ENCODE results near the gene DRAXIN.

The DRAXIN gene

DNA sequence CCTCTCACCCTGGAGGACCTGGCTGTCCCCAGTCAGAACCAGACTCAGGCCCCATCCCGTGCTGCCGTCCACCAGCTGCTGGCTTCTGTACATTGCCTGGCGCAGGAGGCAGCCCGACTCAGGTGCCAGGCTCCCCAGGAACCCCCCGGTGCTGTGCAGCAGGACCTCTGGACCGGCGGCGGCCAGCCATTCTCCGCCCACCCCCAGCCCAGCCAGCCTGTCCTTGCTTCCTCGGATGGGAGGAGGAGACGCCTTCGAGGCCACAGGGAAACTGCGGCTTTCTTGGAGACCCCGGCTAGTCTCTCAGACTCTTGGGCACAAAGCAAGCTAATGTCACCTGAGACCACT lies 74.9 kb downstream of the DRAXIN start:
- DNase-seq, result no peak

DNA sequence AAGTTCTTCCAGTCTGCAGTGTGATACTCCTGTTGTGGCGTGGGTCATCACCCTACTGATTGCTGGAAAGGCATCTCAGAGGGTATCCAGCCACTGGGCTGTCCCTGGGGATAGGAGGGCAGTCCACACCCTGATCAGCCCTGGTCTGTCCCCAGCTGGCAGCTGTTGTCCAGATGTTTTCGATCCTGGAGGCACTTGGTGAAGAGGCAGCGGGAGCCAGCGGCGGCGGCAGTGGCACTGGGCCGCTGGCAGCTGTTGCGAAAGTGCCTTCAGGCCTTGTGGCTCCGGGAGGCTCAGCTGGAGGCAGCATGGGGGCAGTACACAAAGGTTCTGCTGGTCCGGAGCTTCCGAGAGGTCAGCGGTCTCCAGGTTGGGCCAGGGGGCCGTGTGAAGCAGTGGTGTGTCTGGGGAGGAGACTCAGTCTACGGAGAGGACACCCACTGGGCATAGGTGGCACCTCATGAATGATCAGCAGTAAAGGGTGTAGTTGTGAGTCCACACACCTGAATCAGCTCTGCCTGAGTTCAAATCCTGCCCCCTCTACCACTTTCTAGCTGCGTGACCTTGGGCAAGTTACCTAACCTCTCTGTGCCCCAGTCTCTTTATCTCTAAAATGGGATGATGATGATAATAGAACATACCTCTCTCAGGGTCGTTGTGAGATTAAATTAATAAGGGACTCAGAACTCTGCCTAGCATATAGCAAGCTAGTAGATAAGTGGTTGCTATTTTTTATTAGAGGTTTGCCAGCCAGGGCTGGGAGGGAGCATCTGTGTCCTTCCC lies 76.6 kb downstream of the DRAXIN start:
- DNase-seq, result no peak

DNA sequence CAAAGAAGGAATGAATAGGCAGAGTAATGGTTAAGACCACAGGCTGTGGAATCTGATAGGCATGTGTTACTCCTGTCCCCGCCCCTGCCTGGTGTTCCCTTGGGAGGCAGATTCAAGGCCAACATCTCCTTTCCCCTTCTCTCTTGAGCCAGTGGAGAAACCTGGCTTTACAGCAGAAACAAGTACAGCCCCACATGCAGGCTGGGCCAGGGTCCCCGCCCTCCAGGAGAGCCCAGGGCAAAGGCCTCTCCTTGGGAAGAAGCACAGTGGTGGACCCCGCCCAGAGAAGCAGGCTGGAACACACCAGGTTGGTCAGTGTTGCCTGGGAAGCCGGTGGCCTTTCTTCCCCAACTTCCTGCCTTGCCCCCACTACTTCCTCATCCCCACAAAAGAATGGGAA lies 77.3 kb downstream of the DRAXIN start:
- no peak for DNase-seq

DNA sequence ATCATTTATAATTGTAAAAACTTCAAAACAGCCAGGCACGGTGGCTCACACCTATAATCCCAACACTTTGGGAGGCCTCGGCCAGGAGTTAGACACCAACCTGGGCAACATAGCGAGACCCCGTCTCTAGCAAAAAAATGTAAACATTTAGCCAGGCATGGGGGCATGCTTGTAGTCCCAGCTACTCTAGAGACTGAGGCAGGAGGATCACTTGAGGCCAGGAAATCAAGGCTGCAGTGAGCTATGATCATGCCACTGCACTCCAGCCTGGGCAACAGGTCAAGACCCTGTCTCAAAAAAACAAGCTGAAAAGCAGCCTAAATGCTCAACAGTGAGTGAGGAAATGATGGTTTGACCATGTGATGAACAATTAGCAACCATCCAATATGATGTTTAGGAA lies 77.8 kb downstream of the DRAXIN start:
- no peak for DNase-seq

DNA sequence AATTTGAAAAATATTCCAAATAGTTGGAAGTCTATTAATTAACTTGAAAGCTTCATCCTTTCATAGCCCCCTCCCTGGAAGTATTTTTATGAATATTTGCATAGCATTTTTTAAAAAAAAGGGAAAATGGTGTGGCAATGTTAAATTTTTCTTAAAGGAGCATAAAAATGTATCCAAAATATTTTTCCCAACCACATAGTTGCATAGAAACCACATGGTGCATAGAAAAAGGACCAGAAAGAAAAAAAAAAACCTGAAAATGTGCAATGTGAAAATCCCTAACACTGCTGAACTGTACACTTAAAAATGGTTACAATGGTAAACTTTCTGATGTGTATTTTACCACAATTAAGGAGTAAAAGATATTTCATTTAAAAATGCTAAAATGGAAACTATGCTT lies 78.5 kb downstream of the DRAXIN start:
- no peak for DNase-seq

DNA sequence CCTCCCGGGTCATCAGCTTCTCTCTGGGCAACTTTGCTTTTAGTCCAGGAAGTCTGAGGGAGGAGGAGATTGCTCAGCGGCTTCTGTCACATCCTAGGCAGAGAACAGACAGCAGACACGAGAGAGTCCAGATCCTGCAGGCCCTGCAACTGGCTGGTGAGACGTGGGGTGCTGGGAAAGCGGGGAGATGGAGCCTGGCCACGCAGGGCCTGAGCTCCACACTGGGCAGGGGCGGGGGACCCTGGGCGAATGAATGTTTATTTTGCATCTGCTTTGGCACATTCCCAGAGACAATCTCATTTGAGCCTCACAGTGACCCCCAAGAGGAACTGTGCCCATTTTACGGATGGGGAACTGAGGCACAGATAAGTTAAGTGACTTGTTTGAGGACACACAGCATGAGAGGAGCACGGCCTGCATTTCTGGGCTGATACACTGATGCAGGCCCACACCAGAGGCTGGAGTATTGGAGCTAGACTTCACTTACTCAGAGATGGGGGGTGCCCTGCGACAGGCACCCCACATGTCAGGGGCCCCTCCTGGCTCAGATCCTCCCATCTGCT lies 80.1 kb downstream of the DRAXIN start:
- DNase-seq, result no peak

DNA sequence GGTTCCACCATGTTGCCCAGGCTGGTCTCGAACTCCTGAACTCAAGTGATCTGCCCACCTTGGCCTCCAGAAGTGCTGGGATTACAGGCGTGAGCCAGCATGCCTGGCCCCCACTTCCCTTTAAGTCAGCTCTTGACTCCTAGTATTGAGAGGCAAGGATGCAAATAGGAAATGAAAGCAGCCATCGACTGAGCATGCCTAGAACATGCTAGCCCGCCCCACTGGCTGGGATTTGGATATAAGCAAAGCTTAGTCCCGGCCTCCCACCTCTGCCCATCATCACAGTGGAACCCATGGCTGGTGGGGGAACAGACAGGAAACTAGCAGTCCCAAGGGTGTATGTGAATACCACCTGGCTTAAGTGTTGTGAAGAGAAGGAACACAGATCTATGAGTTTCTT lies 80.9 kb downstream of the DRAXIN start:
- DNase-seq, result no peak

DNA sequence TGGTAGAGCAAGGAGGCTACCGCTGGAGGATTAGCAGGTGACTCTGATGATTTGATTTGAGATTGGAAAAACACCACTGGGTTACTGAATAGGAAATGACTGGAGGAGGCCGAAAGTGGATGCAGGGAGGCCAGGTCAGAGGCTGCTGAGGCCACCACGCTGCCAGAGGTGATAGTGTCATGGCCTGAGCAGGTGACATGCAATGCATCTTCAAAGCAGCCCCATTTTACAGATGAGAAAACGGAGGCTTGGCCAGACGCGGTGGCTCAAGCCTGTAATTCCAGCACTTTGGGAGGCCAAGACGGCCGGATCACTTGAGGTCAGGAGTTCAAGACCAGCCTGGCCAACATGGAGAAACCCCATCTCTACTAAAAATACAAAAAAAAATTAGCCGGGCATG lies 83.2 kb downstream of the DRAXIN start:
- no peak for DNase-seq

All from activated CD4-positive, alpha-beta T cell treated with anti-CD3 and anti-CD28 coated beads for 48 hours (primary cell).